ENCODE measurements around the gene TPD52L2.
"Not testable (repeated sequence)": the region's sequence is repeated elsewhere in the genome, so short reads cannot be mapped to it uniquely, and the experiment has no call there.

The TPD52L2 gene

GRCh38 chr20:63836458-63837344 is 28.4 kb upstream of the TPD52L2 start:
- DNase-seq, result no peak

- no peak for DNase-seq
Measured at GRCh38 chr20:63837479-63837878, 27.6 kb upstream of the TPD52L2 start.

GRCh38 chr20:63839620-63840019 is 25.4 kb upstream of the TPD52L2 start:
- DNase-seq, result no peak

GRCh38 chr20:63840405-63840828 is 24.7 kb upstream of the TPD52L2 start:
- DNase-seq, result no peak

- DNase-seq, result no peak
Measured at GRCh38 chr20:63842258-63842657, 22.8 kb upstream of the TPD52L2 start.

- no peak for DNase-seq
Measured at GRCh38 chr20:63843222-63843621, 21.8 kb upstream of the TPD52L2 start.

- no peak for DNase-seq
Measured at GRCh38 chr20:63843778-63844177, 21.3 kb upstream of the TPD52L2 start.

GRCh38 chr20:63844511-63844991 is 20.5 kb upstream of the TPD52L2 start:
- no peak for DNase-seq

- DNase-seq, result no peak
Measured at GRCh38 chr20:63846128-63846771, 18.8 kb upstream of the TPD52L2 start.

GRCh38 chr20:63846888-63847236 is 18.2 kb upstream of the TPD52L2 start:
- DNase-seq, result no peak

- DNase-seq, result no peak
Measured at GRCh38 chr20:63847237-63848002, 17.6 kb upstream of the TPD52L2 start.

GRCh38 chr20:63848003-63848911 is 16.8 kb upstream of the TPD52L2 start:
- no peak for DNase-seq

- peak; percentile 27 for DNase-seq
Measured at GRCh38 chr20:63850689-63851547, 14.2 kb upstream of the TPD52L2 start.

- not testable (repeated sequence) for DNase-seq
Measured at GRCh38 chr20:63851548-63851943, 13.5 kb upstream of the TPD52L2 start.

- not testable (repeated sequence) for DNase-seq
Measured at GRCh38 chr20:63853733-63854068, 11.4 kb upstream of the TPD52L2 start.

GRCh38 chr20:63854069-63854765 is 10.9 kb upstream of the TPD52L2 start:
- peak; percentile 28 for DNase-seq

- no peak for DNase-seq
Measured at GRCh38 chr20:63854766-63855362, 10.2 kb upstream of the TPD52L2 start.

GRCh38 chr20:63855363-63856097 is 9.5 kb upstream of the TPD52L2 start:
- DNase-seq, result no peak

GRCh38 chr20:63856098-63856511 is 9.0 kb upstream of the TPD52L2 start:
- no peak for DNase-seq

Measured in CD4-positive, alpha-beta T cell treated with Interferon gamma for 1 hour (primary cell).